HG02759 (cell line): Measurements from ENCODE around the gene PIK3R4.

Source experiments
- ATAC-seq: cut with Tn5 transposase; IDR thresholded peaks from one replicate; pipeline ENCODE4 v1.9.1; 2021; ENCODE audit warnings: mild to moderate bottlenecking, moderate library complexity; ENCODE audit not compliant: unreplicated experiment

The PIK3R4 gene

DNA sequence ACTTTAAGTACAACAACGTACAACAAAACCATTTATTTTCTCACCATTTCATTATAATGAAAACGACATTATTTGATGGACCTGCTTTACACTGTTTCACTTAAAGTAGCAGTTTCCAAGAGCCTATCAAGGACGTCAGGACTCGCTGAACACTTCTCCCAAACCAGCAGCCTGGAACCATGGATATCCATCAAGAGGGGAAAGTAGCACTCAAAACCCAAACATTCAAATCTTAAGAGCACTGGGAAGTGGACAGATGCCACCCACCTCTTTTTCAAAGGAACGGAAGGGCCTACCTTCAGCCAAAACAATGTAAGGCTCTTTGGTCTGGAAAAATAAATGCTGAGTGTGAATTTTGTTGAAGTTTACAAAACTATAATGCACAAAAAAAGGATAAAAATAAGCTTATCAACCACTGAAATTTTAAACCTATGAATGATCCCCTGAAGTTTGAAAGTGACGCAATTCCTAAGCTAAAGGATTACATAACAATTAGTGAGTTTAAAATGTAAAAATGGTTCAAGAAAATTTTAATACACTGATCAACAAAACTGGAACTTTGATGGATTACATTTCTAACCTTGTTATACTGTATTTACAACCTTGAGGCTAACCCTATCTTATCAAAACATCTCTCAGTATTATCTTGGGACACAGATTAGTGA is 4.6 kb downstream of the PIK3R4 start:
- ATAC-seq: no peak

DNA sequence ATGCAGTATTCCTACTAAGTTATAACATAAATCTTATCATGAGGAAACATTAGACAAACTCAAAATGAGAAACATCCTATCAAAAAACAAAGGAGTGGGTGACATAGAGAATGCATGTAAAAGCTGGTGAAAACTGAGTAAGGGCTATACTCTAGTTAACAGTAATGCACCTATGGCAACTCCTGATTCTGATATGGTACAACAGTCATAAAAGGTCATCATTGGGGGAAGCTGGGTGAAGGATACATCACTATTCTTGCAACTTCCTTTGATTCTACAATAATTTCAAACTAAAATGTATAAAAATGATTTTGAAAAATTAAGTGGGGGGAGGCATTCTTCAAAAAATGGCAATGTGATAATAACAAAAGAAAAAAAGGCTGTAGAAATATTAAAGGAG is 6.8 kb downstream of the PIK3R4 start:
- ATAC-seq: no peak

DNA sequence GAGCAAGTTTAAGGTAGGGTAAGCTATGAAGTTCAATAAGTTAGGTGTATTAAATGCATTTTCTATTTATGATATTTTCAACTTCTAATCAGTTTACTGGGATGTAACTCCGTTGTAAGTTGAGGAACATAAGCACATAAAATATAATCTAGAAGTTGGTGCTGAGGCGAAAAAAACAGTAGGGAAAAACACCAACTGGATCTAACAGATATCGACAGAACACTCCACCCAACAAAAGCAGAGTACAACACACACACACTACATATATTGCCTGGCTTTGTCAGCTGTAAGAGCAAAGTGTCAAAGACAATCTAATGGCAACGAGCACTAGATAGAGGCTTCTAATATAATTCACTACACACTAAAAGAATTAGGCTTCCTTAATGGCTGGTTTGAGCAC is 8.4 kb downstream of the PIK3R4 start:
- ATAC-seq: no peak

DNA sequence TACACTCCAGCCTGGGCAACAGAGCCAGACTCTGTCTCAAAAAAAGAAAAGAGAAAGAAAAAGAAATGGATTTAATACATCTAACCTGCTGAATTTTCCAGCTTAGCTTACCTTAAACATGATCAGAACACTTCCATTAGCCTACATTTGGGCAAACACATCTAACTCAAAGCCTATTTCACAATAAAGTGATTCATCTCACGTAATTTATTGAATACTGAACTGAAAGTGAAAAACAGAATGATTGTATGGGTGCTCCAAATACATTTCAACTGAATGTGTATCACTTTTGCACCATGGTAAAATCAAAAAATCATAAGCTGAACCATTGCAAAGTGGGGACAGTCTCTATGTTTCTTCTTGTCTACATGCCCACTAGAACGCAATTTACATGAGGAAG is 9.0 kb downstream of the PIK3R4 start:
- no peak for ATAC-seq

DNA sequence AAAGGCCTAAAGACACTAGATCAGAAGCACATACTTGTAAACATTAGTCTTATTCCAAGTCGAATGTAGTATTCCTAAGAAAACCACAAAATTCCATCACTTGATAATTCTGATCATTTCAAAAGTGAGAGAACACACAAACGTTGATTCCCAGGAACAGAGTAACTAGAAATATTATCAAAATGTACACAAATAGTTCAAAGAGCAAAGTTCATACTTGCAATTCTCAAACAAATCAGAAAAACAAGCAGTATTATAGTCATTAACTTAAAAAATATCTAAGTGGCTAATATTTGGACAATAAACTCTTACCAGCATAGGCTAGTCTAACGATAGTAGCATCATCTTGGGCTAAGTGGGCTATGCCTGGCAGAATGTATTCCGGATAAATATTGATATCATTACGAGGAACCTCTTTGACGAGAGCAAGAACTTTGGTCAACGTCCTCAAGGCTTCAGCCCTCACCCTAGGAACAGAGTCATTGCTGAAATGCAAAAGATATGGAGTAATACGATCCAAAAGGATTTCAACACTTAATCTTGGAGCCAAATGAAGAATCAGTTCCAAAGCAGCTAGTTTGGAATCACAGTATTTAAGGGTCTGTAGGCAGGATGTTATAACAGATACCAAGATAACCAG is 13.3 kb downstream of the PIK3R4 start:
- no peak for ATAC-seq

DNA sequence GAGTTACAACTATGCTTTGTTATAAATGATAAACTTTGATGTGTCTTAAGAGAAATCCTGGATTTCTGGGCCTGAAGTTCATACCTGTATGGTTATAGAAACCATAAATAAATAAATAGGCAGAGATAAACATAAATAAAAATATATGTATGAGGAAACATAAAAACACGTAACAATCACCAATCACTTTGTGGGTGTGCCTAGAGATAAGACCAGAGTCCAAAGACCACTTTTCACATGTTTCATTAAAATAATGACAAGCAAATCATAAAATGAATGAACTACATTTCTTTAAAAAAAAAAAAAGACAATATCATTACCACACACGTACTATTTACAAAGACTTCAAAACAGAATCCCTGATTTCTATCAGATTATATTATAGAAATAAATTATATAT is 14.1 kb downstream of the PIK3R4 start:
- ATAC-seq: no peak

DNA sequence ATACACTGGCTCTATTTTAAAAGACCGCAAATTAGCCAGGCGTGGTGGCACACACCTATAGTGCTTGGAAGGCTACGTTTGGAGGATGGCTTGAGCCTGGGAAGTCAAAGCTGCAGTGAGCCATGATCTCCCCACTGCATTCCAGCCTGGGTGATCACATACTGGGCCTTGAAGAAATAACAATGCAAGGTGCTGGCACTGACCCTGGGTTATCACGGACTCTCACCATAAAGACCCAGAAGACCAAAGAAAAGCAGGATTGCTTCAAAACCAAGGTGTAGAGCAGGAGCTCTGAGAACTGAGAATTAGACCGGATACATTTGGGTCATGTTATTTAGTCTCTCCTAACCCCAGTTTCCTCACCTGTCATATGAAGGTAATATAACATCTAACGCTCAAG is 14.8 kb downstream of the PIK3R4 start:
- ATAC-seq: no peak

DNA sequence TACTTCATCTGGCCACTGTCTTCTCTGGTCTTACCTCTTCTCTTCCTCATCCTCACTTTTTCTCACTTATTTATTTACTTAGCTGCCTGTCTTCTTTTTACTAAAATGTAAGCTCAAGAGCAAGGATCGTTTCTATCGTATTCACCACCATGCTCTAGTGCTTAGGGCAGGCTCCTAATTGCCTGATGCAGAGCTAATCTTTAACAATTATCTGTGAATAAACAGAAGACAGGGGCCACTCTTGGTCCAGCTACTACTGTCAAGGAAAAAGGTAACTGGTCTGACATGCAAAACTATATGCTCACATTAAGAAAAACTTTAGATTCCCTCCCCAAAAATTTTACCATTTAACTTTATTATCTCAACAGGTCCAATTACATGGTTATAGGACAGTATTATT is 17.5 kb downstream of the PIK3R4 start:
- no peak for ATAC-seq

DNA sequence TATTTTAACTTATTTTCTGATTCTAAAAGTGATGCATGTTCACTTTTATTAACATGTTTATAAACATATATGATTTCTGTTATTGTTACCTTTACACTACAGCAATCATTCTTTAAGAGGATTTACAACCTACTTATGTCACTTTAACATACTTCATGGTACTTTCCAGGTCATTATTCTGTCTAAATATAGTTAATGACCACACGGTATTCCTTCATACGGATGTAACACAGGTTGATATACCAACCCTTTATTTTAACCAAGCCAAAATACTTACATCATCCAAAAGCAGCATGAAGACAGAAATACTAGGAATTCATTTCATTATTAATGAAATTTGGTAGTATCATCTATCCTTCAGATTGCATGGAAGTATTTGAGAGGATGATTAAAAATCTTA is 18.6 kb downstream of the PIK3R4 start:
- no peak for ATAC-seq

DNA sequence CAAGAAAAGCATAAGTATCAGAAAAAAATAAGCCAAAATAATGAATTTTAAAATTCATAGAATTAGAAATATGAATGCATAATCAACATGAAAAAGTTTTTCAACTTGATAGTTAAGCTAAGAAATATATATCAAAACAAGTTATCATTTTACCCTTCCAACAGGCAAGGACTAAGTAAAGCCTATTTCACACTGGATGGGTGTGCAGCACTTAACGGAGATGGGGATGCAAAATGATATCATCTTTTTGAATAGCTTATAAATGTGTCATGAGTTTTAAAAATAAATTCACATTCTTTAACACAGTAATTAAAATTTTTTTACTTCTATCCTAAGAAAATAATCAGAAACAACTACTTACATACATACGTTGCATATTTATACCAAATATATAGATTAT is 20.9 kb downstream of the PIK3R4 start:
- no peak for ATAC-seq

DNA sequence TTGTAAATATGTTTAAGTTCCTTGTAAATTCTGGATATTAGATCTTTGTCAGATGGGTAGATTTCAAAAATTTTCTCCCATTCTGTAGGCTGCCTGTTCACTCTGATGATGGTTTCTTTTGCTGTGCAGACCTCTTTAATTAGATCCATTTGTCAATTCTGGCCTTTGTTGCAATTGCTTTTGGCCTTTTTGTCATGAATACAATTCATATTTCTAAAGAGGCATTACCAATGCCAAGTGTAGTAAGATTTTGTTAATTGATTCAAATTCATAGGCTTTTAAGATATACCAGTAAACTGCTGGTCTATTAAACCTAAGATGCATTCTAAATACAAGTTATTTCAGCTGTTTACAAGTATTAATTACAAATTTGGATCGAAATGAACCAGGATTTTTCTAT is 31.0 kb downstream of the PIK3R4 start:
- no peak for ATAC-seq

DNA sequence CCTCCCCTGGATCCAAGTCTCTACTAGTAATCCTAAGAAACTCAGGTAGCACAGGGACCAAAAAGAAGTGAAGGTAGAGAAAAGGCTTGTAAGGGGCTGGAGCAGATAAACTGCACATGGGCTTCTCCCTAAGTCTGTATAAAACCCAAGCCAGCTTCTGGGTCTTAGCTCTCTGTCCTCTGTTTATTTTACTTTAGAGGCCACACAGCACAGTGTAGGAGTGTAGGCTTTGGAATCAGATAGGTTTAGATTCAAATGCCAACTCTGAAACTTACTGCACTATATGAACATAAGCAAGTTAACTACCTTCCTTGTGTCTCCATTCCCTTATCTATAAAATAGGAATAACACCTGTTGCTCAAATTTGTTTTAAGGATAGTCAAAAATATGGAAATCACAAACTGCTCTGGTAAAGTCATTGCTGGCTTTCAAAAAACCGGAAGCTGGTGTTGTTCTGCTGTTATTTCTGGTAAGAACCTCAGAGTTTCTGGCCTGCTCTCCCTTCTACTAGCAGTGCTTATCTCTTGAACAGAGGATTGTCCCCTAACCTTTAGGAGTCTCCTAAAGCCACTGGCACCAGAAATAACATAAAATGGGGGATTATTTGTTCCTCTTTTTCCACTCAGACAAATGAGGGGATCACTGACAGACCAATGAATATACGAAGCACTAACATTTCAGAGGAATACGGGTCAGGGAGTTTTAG is 33.8 kb downstream of the PIK3R4 start:
- no peak for ATAC-seq

DNA sequence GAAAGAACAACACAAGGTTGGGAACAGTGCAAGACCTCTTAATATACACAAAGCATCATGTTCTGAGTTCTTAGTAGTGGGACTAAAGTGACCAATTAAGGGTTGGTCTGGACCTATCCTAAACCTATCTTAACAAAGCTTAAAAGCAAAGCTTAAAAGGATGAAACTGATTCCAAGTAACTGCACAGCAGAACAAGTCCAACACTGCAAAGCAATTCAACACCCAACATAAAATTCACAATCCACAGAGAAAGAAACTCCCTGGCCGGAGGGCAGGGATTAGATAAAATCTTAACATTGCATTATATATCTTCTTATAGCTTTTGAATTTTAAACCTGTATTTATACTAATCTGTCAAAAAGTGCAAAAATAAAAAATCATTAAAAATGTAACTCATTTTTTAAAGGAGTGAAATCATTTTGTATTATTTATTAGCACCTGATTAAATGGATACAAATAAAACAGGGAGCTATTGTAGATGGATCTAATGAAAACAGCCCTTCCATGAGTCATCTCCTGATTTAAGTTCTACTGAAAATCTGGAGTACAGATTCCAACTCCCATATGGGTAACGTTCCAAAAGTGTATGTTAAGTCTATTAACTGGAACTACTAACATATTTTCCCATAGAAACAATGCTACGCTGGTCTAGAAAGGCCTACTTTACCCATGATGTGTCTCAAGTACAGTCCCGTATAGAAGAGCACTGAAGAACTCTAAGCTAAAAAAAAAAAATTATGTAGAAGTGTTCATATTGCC is 34.9 kb downstream of the PIK3R4 start:
- ATAC-seq: no peak

DNA sequence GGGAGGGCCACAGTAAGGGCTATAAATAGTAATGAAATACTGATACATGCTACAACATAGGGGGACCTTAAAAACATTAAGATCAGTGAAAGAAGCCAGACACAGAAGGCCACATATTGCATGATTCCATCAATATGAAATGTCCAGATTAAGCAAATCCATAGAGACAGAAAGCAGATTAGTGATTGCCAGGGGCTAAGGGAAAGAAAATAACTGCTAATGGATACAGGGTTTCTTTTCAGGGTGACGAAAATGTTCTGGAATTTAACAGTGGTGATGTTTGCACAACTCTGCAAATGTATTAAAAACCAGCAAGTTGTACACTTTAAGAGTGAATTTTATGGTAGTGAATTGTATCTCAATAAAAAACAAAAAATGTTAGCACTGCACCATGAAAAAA is 37.0 kb downstream of the PIK3R4 start:
- ATAC-seq: no peak

DNA sequence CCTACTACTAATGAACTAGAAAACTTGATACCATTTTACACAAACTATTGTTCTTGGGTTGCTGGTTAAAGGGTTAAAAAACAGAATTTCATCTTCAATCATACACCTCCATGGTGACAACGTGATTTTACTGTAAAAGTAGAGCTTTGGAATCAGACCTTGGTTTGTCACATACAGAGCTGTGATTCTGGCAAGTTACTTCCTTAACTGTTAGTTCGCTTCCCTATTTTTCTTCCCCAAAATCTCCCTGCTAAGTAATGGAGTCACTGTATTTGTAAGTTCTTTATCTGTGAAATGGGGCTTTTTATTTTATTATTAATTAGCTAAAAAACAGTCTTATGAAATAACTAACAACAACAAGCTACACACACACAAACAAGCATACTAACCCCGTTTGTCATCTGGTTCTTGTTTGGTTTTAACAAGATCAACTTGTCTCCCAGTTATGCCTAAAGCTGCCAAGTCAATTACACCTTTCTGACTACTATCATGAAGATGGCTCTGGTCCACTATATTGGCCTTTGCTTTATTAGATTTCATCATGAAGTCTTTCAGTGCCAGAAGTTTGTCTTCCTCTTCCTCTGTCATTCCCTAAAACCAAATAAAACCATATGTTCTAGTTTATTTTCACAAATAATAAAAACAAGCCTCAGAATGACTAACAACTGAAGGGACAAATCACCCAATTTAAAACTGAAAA is 38.6 kb downstream of the PIK3R4 start:
- no peak for ATAC-seq

DNA sequence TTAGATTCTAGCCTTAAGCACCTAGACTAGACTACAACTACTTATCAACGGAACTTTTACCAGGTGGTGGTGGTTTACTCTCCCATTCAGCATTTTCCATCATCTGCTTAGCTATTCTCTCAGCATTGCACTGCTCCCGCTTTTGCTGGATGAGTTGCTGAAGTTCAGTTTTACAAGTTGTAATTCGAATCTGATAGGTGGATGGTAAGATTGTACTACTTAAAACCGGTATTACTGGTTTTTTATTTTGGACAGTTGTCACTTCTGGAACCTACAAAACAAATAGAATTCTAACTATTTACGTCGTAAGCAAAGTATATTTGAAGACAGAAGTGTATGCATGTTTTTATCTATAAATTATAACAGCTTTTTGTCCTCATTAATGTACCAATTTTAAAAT is 41.1 kb downstream of the PIK3R4 start:
- ATAC-seq: no peak

DNA sequence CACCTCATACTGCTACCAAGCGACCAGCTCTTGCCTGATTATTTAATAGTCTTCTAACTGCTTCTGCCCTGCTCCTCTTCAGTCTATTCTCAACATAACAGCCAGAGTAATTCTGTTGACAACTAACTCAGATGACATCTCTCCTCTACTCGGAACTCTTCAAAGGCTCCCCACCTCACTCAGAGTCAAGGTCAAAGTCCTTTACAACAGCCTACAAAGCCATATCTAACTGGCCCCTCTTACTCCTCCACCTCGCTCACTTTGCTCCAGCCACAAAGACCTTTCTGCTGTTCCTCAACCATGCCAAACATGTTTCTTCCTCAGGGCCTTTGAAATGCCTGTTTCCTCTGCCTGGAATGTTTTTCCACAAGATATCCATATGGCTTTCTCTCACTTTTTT is 43.6 kb downstream of the PIK3R4 start:
- no peak for ATAC-seq

DNA sequence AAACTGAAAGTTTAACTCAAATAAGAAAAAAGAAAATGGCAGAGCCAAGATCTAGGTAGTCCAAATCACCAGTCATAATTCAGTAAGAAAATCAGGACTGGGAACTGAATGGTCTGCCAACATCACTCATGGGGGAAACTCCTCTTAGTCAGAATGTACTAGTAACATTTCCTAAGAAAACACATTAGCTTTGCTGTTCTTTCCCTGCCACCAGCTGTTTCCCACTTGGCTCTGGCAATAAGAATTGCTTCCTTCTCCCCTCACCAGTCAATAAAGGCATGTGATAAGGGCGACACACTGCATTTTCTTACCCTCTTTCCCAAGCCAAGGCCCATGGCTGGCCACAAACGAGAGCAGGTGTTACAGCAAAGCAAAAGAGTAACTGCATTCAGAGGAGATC is 46.1 kb downstream of the PIK3R4 start:
- no peak for ATAC-seq

DNA sequence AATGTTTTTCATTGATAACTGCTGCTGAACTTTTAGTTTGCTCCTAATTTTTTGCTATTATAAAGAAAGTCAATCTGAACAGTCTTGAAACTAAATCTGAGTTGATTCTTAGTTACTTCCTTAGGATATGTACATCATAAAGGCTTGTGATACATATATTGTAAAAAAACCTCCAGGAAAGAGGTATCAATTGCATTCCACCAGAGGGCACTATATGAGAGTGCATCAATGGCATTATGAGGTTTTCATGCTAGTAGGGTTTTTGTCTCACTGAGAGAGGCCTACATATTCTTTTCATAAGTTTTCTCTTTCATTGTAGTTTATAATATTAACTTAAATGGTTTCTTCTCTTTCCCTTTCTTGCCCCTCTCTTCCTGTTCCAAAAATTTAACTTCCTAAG is 46.9 kb downstream of the PIK3R4 start:
- ATAC-seq: no peak

DNA sequence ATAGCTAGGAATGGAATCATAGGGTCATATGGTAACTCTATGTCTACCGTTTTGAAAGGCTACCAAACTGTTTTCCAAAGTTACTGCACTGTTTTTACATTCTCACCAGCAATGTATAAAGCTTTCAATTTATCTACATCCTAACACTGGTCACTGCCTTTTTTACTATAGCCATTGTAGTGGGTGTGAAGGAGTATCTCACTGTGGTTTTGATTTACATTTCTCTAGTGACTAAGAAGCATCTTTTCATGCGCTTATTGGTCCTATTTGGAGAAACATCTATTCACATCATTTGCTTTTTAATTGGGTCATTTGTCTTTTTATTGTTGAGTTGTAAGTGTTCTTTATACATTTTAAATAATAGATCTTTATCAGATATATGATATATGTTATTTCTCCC is 53.3 kb downstream of the PIK3R4 start:
- no peak for ATAC-seq

DNA sequence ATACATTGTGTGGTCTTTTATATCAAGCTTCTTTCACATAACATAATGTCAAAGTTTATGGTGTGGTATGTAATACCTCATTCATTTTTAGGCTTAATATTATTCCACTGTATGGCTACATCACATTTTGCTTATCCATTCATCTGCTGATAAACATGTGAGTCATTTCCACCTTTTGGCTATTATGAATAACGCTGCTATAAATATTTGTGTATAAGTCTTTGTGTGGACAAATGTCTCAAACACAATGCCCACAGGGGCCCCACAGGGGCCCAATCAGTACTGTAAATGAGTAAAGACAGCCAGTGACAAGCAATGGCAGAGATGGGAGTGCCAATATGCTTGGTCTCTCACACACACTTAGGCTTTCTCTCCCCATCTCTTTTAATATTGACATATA is 54.2 kb downstream of the PIK3R4 start:
- no peak for ATAC-seq
